HEK293 (cell line): Measurements from ENCODE around the gene UBXN10.

Experiments
- CTCF ChIA-PET: fragments of 350-600 bp; formaldehyde crosslinking; extraction: SDS; loops from one replicate; lab custom pipeline; 2021; ENCODE audit warnings: antibody characterized with exemption; lab: Yijun Ruan, JAX
- POLR2A ChIA-PET: fragments of 300-600 bp; formaldehyde crosslinking; extraction: SDS; loops from one replicate; lab custom pipeline; 2020; ENCODE audit warnings: antibody characterized with exemption, inconsistent platforms; lab: Yijun Ruan, JAX
- H3K27ac ChIP-seq: fragments of 200-500 bp; sonication (Bioruptor generic); 2 replicates; pipeline ENCODE4 v1.5.1; 2014; ENCODE audit warnings: low read depth, low read length, control low read depth, inconsistent platforms; ENCODE audit errors: extremely low read depth
- H3K36me3 ChIP-seq, 2 experiments: fragments of 200-500 bp in 1 of 2; sonication (Bioruptor generic) in 1 of 2; 1 replicate in 1 of 2; 2 replicates in 1 of 2; pipeline ENCODE4 v1.5.1; 2014 to 2017; ENCODE audit warnings: inconsistent platforms in 2 of 2, low read length in 2 of 2; ENCODE audit not compliant: control insufficient read depth in 2 of 2, insufficient read depth in 1 of 2
- H3K4me1 ChIP-seq: fragments of 200-500 bp; sonication (Bioruptor generic); 2 replicates; pipeline ENCODE4 v1.5.1; 2014; ENCODE audit warnings: mild to moderate bottlenecking, low read length, inconsistent platforms; ENCODE audit not compliant: control insufficient read depth, insufficient read depth
- H3K4me3 ChIP-seq: 2 replicates; pipeline ENCODE4 v1.5.1; 2011; ENCODE audit warnings: low read depth, mild to moderate bottlenecking, control low read depth, low read length, moderate library complexity
- H3K9me3 ChIP-seq: fragments of 200-500 bp; sonication (Bioruptor generic); 2 replicates; pipeline ENCODE4 v1.5.1; 2014; ENCODE audit warnings: low read depth, low read length, inconsistent platforms; ENCODE audit not compliant: control insufficient read depth, insufficient read depth
- BCL11B ChIP-seq: fragments of 450-650 bp; formaldehyde crosslinking; IDR thresholded peaks from 2 replicates; pipeline ENCODE4 v1.5.1; 2016; ENCODE audit warnings: low read depth, missing biosample characterization, missing genetic modification characterization
- BCL6B ChIP-seq: fragments of 450-650 bp; formaldehyde crosslinking; IDR thresholded peaks from 2 replicates; pipeline ENCODE4 v1.5.1; 2017; ENCODE audit warnings: missing biosample characterization, missing genetic modification characterization
- KLF9 ChIP-seq: fragments of 450-650 bp; formaldehyde crosslinking; IDR thresholded peaks from 2 replicates; pipeline ENCODE4 v1.5.1; 2016; ENCODE audit warnings: missing biosample characterization, missing genetic modification characterization, low read depth
- MYNN ChIP-seq: fragments of 450-650 bp; formaldehyde crosslinking; IDR thresholded peaks from 2 replicates; pipeline ENCODE4 v1.5.1; 2016; ENCODE audit warnings: missing biosample characterization, missing genetic modification characterization, borderline replicate concordance
- OSR2 ChIP-seq: fragments of 450-650 bp; formaldehyde crosslinking; IDR thresholded peaks from 2 replicates; pipeline ENCODE4 v1.5.1; 2016; ENCODE audit warnings: missing biosample characterization, missing genetic modification characterization
- PRDM1 ChIP-seq: fragments of 450-650 bp; formaldehyde crosslinking; IDR thresholded peaks from 2 replicates; pipeline ENCODE4; 2016; ENCODE audit warnings: missing biosample characterization, missing genetic modification characterization
- YY2 ChIP-seq: fragments of 450-650 bp; formaldehyde crosslinking; IDR thresholded peaks from 2 replicates; pipeline ENCODE4 v1.5.1; 2016; ENCODE audit warnings: missing biosample characterization, missing genetic modification characterization
- ZBTB11 ChIP-seq: fragments of 450-650 bp; formaldehyde crosslinking; conservative IDR thresholded peaks from 2 replicates; pipeline ENCODE4 v1.5.1; 2016; ENCODE audit warnings: low read depth, missing biosample characterization, missing genetic modification characterization
- ZFP41 ChIP-seq: fragments of 450-650 bp; formaldehyde crosslinking; IDR thresholded peaks from 2 replicates; pipeline ENCODE4 v1.5.1; 2016; ENCODE audit warnings: missing biosample characterization, missing genetic modification characterization, borderline replicate concordance
- ZNF16 ChIP-seq: fragments of 450-650 bp; formaldehyde crosslinking; IDR thresholded peaks from 2 replicates; pipeline ENCODE4 v1.5.1; 2016; ENCODE audit warnings: low read depth, missing biosample characterization, missing genetic modification characterization
- ZNF341 ChIP-seq: fragments of 450-650 bp; formaldehyde crosslinking; IDR thresholded peaks from 2 replicates; pipeline ENCODE4; 2016; ENCODE audit warnings: low read depth, missing biosample characterization, missing genetic modification characterization
- ZNF350 ChIP-seq: fragments of 450-650 bp; formaldehyde crosslinking; IDR thresholded peaks from 2 replicates; pipeline ENCODE4 v1.5.0; 2017; ENCODE audit warnings: missing biosample characterization, mild to moderate bottlenecking, missing genetic modification characterization
- ZNF473 ChIP-seq: fragments of 450-650 bp; formaldehyde crosslinking; IDR thresholded peaks from 2 replicates; pipeline ENCODE4 v1.5.1; 2017; ENCODE audit warnings: missing biosample characterization, missing genetic modification characterization
- ZNF555 ChIP-seq: fragments of 450-650 bp; formaldehyde crosslinking; conservative IDR thresholded peaks from 2 replicates; pipeline ENCODE4 v1.5.1; 2017; ENCODE audit warnings: missing biosample characterization, mild to moderate bottlenecking, missing genetic modification characterization, inconsistent platforms
- ZNF585B ChIP-seq: fragments of 450-650 bp; formaldehyde crosslinking; IDR thresholded peaks from 2 replicates; pipeline ENCODE4 v1.5.1; 2016; ENCODE audit warnings: missing biosample characterization, missing genetic modification characterization
- ZNF621 ChIP-seq: fragments of 450-650 bp; formaldehyde crosslinking; IDR thresholded peaks from 2 replicates; pipeline ENCODE4 v1.5.1; 2017; ENCODE audit warnings: missing biosample characterization, missing genetic modification characterization
- ZNF626 ChIP-seq: fragments of 450-650 bp; sonication (Bioruptor Pico); formaldehyde crosslinking; IDR thresholded peaks from 2 replicates; pipeline ENCODE4 v1.5.1; 2018; ENCODE audit warnings: missing biosample characterization, missing genetic modification characterization, inconsistent platforms
- ZNF629 ChIP-seq: fragments of 450-650 bp; formaldehyde crosslinking; IDR thresholded peaks from 2 replicates; pipeline ENCODE4 v1.5.1; 2017; ENCODE audit warnings: missing biosample characterization, missing genetic modification characterization
- ZNF654 ChIP-seq: fragments of 450-650 bp; formaldehyde crosslinking; IDR thresholded peaks from 2 replicates; pipeline ENCODE4 v1.5.1; 2016; ENCODE audit warnings: low read depth, missing biosample characterization, missing genetic modification characterization
- ZNF670 ChIP-seq: fragments of 450-650 bp; formaldehyde crosslinking; IDR thresholded peaks from 2 replicates; pipeline ENCODE4 v1.5.1; 2016; ENCODE audit warnings: missing biosample characterization, missing genetic modification characterization, low read depth
- ZNF768 ChIP-seq: fragments of 450-650 bp; formaldehyde crosslinking; IDR thresholded peaks from 2 replicates; pipeline ENCODE4 v1.5.1; 2018; ENCODE audit warnings: missing biosample characterization, mild to moderate bottlenecking, missing genetic modification characterization
- ZNF785 ChIP-seq: fragments of 450-650 bp; formaldehyde crosslinking; IDR thresholded peaks from 2 replicates; pipeline ENCODE4 v1.5.1; 2016; ENCODE audit warnings: missing biosample characterization, missing genetic modification characterization
- ZNF791 ChIP-seq: fragments of 450-650 bp; formaldehyde crosslinking; IDR thresholded peaks from 2 replicates; pipeline ENCODE4 v1.5.1; 2016; ENCODE audit warnings: missing biosample characterization, missing genetic modification characterization
- ZSCAN23 ChIP-seq: fragments of 450-650 bp; formaldehyde crosslinking; IDR thresholded peaks from 2 replicates; pipeline ENCODE4 v1.5.1; 2016; ENCODE audit warnings: missing biosample characterization, missing genetic modification characterization
- TF ChIP-seq, protein P1 (sequence below): sonication (generic); formaldehyde crosslinking; IDR thresholded peaks from 2 replicates; pipeline ENCODE4 v1.8.1; 2022; ENCODE audit warnings: mild to moderate bottlenecking, moderate library complexity, missing genetic modification reagents
- TF ChIP-seq, protein P2 (sequence below): fragments of 450-650 bp; formaldehyde crosslinking; IDR thresholded peaks from 2 replicates; pipeline ENCODE4 v1.5.1; 2016; ENCODE audit warnings: missing biosample characterization, missing genetic modification characterization, borderline replicate concordance
- TF ChIP-seq, protein P3 (sequence below): IDR thresholded peaks from 2 replicates; pipeline ENCODE4 v1.6.1; 2011; ENCODE audit warnings: mild to moderate bottlenecking, low read depth, low read length, borderline replicate concordance
- TF ChIP-seq, protein P4 (sequence below): fragments of 450-650 bp; formaldehyde crosslinking; IDR thresholded peaks from 2 replicates; pipeline ENCODE4 v1.5.1; 2016; ENCODE audit warnings: missing biosample characterization, missing genetic modification characterization

The UBXN10 gene

GRCh38 chr1:20152599-20152930 lies 33.3 kb upstream of the UBXN10 start:
- no peaks in the 10 kb centered on the region for H3K9me3 ChIP-seq
- no peak overlapping the region for H3K27ac ChIP-seq
- no peaks in the 10 kb centered on the region for H3K36me3 ChIP-seq
- no peaks in the 10 kb centered on the region for H3K4me1 ChIP-seq
- no peak overlapping the region for H3K4me3 ChIP-seq
- ChIA-PET CTCF (interaction anchor here (0.6 to 6.0 kb wide), 18 partner anchors 8 to 490 kb away, joined by 3 to 53 read pairs (median 4); no protein-coding TSS in a partner anchor), POLR2A (no interaction called here)
- TF ChIP-seq ZNF785 (no peak), ZNF621 (no peak), ZNF768 (tag by site-specific recombination) (no peak), OSR2 (tag by site-specific recombination) (no peak), ZNF16 (no peak), ZFP41 (no peak), ZNF585B (tag by site-specific recombination) (no peak), PRDM1 (tag by site-specific recombination) (no peak), ZNF341 (no peak), ZNF629 (tag by site-specific recombination) (no peak), ZNF473 (tag by site-specific recombination) (no peak), ZNF626 (tag by site-specific recombination) (no peak), YY2 (no peak), BCL6B (no peak), ZSCAN23 (tag by site-specific recombination) (no peak), MYNN (tag by site-specific recombination) (no peak)
- TF ChIP-seq, protein P1, sequence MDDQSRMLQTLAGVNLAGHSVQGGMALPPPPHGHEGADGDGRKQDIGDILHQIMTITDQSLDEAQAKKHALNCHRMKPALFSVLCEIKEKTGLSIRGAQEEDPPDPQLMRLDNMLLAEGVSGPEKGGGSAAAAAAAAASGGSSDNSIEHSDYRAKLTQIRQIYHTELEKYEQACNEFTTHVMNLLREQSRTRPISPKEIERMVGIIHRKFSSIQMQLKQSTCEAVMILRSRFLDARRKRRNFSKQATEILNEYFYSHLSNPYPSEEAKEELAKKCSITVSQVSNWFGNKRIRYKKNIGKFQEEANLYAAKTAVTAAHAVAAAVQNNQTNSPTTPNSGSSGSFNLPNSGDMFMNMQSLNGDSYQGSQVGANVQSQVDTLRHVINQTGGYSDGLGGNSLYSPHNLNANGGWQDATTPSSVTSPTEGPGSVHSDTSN: no peak
- TF ChIP-seq, protein P2, sequence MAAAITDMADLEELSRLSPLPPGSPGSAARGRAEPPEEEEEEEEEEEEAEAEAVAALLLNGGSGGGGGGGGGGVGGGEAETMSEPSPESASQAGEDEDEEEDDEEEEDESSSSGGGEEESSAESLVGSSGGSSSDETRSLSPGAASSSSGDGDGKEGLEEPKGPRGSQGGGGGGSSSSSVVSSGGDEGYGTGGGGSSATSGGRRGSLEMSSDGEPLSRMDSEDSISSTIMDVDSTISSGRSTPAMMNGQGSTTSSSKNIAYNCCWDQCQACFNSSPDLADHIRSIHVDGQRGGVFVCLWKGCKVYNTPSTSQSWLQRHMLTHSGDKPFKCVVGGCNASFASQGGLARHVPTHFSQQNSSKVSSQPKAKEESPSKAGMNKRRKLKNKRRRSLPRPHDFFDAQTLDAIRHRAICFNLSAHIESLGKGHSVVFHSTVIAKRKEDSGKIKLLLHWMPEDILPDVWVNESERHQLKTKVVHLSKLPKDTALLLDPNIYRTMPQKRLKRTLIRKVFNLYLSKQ (tag by site-specific recombination): no peak
- TF ChIP-seq, protein P3, sequence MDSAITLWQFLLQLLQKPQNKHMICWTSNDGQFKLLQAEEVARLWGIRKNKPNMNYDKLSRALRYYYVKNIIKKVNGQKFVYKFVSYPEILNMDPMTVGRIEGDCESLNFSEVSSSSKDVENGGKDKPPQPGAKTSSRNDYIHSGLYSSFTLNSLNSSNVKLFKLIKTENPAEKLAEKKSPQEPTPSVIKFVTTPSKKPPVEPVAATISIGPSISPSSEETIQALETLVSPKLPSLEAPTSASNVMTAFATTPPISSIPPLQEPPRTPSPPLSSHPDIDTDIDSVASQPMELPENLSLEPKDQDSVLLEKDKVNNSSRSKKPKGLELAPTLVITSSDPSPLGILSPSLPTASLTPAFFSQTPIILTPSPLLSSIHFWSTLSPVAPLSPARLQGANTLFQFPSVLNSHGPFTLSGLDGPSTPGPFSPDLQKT: no peak

GRCh38 chr1:20153000-20153418 lies 32.9 kb upstream of the UBXN10 start:
- ChIA-PET POLR2A (no interaction called here), CTCF (interaction anchor here (0.6 to 6.0 kb wide), 16 partner anchors 9 to 491 kb away, joined by 3 to 53 read pairs (median 4); no protein-coding TSS in a partner anchor)
- Histone ChIP-seq H3K9me3 (no peaks in the 10 kb centered on the region), H3K4me3 (no peak overlapping the region), H3K36me3 (no peaks in the 10 kb centered on the region), H3K27ac (no peak overlapping the region), H3K4me1 (no peaks in the 10 kb centered on the region)
- no peak for TF ChIP-seq BCL11B (tag by site-specific recombination)
- no peak for TF ChIP-seq ZBTB11 (tag by site-specific recombination)
- TF ChIP-seq YY2: no peak
- TF ChIP-seq ZNF350 (tag by site-specific recombination): no peak
- TF ChIP-seq ZNF791 (tag by site-specific recombination): no peak
- TF ChIP-seq, protein P4, sequence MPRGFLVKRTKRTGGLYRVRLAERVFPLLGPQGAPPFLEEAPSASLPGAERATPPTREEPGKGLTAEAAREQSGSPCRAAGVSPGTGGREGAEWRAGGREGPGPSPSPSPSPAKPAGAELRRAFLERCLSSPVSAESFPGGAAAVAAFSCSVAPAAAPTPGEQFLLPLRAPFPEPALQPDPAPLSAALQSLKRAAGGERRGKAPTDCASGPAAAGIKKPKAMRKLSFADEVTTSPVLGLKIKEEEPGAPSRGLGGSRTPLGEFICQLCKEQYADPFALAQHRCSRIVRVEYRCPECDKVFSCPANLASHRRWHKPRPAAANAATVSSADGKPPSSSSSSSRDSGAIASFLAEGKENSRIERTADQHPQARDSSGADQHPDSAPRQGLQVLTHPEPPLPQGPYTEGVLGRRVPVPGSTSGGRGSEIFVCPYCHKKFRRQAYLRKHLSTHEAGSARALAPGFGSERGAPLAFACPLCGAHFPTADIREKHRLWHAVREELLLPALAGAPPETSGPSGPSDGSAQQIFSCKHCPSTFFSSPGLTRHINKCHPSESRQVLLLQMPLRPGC: no peak
- no peak for TF ChIP-seq ZNF670
- no peak for TF ChIP-seq ZNF555 (tag by site-specific recombination)
- TF ChIP-seq ZNF654 (tag by site-specific recombination): no peak
- no peak for TF ChIP-seq KLF9
